HG02759 (cell line): ENCODE data around the gene EXOSC3.
"Not testable (repeated sequence)": the region's sequence is repeated elsewhere in the genome, so short reads cannot be mapped to it uniquely, and the experiment has no call there.

Experiments used
- ATAC-seq: cut with Tn5 transposase; IDR thresholded peaks from one replicate; pipeline ENCODE4 v1.9.1; 2021; ENCODE audit warnings: mild to moderate bottlenecking, moderate library complexity; ENCODE audit not compliant: unreplicated experiment

The EXOSC3 gene

DNA sequence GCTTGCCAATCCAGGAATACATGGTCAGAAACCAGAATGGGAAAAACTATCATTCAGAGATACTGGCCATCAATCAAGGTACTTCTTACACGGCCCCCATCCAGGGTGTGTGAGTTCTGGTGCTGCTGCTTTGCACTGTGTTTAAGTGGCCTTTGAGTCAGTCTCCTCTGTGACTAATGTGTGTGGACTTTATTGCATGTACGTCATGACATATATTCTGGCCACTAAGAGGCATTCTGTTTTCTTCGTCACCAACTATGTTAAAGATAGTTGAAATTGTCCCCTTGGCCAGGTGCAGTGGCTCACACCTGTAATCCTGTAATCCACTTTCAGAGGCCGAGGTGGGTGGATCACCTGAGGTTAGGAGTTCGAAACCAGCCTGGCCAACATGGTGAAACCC lies 8.5 kb downstream of the EXOSC3 start:
- no peak for ATAC-seq

GRCh38 chr9:37775216-37775919 lies 9.5 kb downstream of the EXOSC3 start:
- no peak for ATAC-seq

DNA sequence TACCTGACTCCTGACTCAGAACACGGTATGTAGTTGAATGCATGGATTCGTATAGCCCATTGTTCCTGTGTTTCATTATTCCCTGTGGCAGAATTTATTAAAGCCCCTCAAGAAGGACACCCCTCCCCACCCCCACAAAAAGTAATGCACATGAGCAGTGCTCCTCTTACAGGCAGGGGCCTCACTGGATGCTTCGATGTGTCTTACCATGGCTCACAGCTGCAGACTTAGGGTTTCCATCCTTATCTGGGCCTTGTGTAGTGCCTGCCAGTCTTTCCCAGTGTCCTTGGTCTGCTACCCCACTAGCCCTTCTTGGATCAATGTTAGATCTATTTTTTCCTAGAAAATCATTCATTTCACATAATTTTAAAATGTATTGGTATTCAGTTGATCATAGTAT lies 14.9 kb downstream of the EXOSC3 start:
- ATAC-seq = no peak

GRCh38 chr9:37769306-37769705 lies 15.6 kb downstream of the EXOSC3 start:
- ATAC-seq = no peak

- ATAC-seq = not testable (repeated sequence)
These were observed 19.6 kb downstream of the EXOSC3 start for GRCh38 chr9:37765263-37765662.

GRCh38 chr9:37761511-37761910 lies 23.4 kb downstream of the EXOSC3 start:
- ATAC-seq = no peak

DNA sequence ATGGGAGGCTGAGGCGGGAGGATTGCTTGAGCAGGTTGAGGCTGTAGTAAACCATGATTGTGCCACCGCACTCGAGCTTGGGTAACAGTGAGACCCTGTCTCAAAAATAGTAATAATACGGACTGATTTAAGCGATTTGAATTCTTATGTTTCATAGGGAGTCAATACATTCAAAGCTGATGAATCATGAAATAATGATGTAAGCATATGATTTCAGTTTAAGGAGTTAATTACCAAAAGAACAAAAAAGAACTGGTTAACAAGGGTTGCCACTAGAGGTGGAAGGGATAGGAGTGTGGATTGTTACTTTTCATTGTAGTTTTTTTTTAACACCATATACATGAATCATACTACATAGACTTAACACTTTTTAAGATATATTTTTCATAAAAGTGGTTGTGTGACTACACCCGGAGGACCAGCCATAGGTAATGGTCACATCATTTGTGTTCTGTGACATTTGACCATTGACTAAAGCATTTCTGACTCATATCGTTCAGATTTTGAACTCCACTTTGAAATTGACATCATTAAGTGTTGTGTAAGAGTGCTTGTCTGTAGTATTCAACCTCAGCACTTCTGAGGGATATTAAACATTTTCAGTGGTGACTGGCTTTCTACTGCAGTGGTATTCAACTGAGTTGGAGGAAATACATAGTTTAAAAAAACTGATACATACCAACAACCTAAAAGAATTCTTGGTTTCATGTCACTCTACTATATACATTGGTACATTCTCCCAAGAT lies 24.3 kb downstream of the EXOSC3 start:
- no peak for ATAC-seq

DNA sequence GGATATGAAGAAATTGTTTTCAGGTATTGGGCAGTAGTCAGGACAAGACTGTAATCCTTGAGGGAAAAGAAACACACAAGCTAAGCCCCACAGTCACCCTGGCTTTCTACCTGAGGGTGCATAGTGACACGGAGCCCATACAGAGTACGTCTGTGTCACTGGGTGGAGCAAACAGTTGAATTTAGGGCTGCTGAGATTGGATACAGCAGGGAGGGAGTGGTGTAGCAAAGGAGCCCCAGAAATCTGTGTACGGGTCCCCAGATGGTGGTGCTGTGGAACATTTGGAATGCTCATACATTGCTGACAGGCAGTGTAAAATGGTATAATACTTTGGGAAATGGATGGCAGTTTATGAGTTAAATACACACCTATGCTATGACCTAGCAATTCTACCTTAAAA lies 26.1 kb downstream of the EXOSC3 start:
- ATAC-seq = no peak

GRCh38 chr9:37753489-37754190 lies 31.2 kb downstream of the EXOSC3 start, which contains the start of gene TRMT10B:
TSS of gene TRMT10B (plus strand) at chr9:37753805. CDS start at chr9:37761932, 8,127 bp downstream.
- ATAC-seq = peak; percentile 97

- ATAC-seq = no peak
These were observed 32.0 kb downstream of the EXOSC3 start for GRCh38 chr9:37752642-37753488.

GRCh38 chr9:37752112-37752511 lies 32.8 kb downstream of the EXOSC3 start:
- ATAC-seq = not testable (repeated sequence)

DNA sequence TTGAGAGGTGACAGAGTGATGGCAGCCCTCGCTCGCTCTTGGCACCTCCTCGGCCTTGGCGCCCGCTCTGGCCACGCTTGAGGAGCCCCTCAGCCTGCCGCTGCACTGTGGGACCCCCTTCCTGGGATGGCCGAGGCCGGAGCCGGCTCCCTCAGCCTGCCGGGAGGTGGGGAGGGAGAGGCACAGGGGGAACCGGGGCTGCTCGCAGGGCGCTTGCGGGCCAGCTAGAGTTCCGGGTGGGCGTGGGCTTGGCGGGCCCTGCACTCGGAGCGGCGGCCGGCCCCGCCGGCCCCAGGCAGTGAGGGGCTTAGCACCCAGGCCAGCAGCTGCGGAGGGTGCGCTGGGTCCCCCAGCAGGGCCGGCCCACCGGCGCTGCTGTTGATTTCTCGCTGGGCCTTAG lies 33.2 kb downstream of the EXOSC3 start:
- not testable (repeated sequence) for ATAC-seq

GRCh38 chr9:37751186-37751585 lies 33.7 kb downstream of the EXOSC3 start:
- ATAC-seq = no peak

GRCh38 chr9:37749129-37749528 lies 35.7 kb downstream of the EXOSC3 start:
- ATAC-seq = no peak

- ATAC-seq = peak; percentile 75
These were observed 37.6 kb downstream of the EXOSC3 start for GRCh38 chr9:37747271-37747753.

GRCh38 chr9:37746448-37747270 lies 38.2 kb downstream of the EXOSC3 start:
- peak; percentile 13 for ATAC-seq

DNA sequence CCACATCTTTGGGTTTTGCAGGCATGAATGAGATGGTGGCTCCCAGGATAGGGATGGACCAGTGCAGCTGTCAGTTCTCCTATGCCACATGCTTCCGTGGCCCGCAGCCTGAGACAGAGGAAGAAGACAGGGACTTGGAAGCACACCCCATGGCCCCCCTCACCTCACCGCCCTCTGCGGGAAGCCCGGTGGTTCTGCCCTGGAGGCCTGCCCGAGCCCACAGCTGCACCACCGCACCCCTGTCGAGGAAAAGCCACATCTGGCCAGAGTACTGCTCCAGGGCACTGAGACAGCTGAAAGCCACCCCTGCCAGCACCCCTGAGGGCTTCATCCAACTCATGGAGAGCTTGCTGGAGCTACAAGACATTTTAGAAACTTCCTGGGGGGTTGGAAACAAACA lies 38.9 kb downstream of the EXOSC3 start:
- no peak for ATAC-seq

DNA sequence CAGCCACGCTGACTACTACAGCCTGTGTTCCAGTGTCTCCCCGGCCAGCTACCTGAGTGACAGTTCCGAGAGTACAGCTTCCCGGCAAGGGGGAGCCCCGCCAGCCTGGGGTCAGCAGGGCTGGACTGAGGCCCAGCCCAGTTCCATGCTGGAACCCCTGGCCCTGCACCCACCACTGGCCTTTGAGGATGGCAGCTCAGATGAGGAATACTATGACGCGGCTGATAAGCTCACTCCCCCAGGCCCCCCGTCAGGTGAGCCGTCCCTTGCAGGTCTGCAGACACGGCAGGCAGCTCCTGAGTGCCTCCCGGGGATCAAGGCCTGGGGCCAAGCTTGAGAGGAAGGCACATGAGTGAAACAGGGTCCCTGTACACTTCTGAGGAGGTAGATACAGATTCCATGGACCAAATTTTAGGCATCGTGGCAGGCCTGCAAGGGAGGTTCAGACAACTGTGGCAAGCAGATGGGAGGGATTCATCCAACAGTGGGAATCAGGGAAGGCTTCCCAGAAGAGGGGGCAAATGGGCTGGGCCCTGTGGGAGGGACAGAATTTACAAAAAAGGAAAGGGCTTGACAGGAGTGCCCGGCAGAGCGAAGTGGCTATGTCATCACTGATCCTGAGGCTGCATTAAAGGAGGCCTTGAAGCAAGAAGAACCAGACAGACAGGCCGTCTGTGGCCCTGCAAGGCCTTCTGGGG lies 44.1 kb downstream of the EXOSC3 start:
- no peak for ATAC-seq

DNA sequence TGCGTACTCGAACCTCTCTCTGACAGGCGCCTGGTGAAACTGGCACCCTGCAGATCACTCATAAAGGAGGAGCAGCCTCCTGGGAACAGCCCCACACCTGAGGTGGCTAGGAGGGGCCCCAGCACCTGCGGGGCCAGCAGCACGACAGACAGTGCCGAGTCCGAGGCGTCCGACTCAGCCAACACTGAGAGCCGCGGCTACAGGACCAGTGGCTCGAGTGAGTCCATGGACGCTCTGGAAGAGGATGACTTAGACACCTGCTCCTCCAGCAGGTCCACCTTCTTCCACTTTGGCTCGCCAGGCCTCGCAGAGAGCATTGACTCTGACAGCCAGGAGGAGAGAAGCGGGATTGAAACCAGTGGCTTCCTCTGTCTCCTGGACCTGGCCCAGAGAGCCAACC lies 44.7 kb downstream of the EXOSC3 start:
- ATAC-seq = no peak
